ENCODE measurements around the gene NDUFS2.

NDUFS2 gene

GRCh38 chr1:161201836-161202712 is at the start of gene NDUFS2:
Gene NDUFS2, plus strand, starts transcription at chr1:161202367. Its CDS starts 19 bp downstream, at chr1:161202386.
- peaks cover 18% of the 10 kb centered on the region for H3K36me3 Mint-ChIP-seq
- H3K27me3 Mint-ChIP-seq: peaks cover 3% of the 10 kb centered on the region

GRCh38 chr1:161153176-161153575 is 49.0 kb upstream of the NDUFS2 start:
- ATAC-seq (ENCODE audit: low read depth) (peak; percentile 5), DNase-seq (ENCODE audit: low spot score in 2 of 2) (no peak)
- Mint-ChIP-seq H3K4me3 (peak overlapping the region; percentile 100), H3K4me1 (peaks cover 7% of the 10 kb centered on the region), H3K27ac (peak overlapping the region; percentile 99), H3K36me3 (peaks cover 7% of the 10 kb centered on the region), H3K9me3 (no peaks in the 10 kb centered on the region), H3K27me3 (no peaks in the 10 kb centered on the region)

More at GRCh38 chr1:161201836-161202712, at the start of gene NDUFS2:
- peaks cover 22% of the 10 kb centered on the region for H3K4me1 Mint-ChIP-seq
- DNase-seq (ENCODE audit: low spot score in 2 of 2) (peak; percentile 83 to 88), ATAC-seq (ENCODE audit: low read depth) (peak; percentile 99)
- H3K4me3 Mint-ChIP-seq: peak within 1 kb of the TSS; percentile 95
- peak within 1 kb of the TSS; percentile 94 for H3K27ac Mint-ChIP-seq
- H3K9me3 Mint-ChIP-seq: no peaks in the 10 kb centered on the region

DNA sequence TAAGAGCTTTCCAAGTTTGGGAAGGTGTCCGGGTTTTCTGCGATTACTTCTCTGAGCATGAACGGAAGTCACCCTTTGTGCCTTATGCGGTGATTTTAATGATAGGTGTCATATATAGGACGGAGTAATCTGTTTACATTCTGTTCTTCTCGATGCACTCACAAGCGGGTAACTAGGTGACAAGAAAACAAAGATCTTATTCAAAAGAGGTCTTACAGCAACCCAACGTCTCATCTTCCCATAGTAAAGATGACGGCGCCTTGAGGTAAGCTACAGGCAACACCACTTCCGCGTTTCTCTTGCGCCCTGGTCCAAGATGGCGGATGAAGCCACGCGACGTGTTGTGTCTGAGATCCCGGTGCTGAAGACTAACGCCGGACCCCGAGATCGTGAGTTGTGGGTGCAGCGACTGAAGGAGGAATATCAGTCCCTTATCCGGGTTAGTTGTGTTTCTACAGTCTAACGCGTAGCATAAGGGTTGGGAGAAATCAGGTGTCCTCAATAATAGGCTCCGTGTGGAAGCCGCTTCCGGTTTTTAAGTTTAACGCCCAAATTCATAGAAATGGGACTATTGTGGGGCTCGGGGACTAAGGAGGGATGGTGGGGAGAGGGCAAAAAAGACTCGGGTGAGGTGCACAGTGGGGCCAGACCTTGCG is 48.4 kb upstream of the NDUFS2 start, which contains the start of gene UFC1:
TSS of gene UFC1 (plus strand) at position 297 of the 656 bp plus-strand sequence. CDS start at position 317, 20 bp downstream.
- ATAC-seq (ENCODE audit: low read depth): peak; percentile 94
- peaks cover 14% of the 10 kb centered on the region for H3K4me1 Mint-ChIP-seq
- no peaks in the 10 kb centered on the region for H3K9me3 Mint-ChIP-seq
- H3K4me3 Mint-ChIP-seq: peak within 1 kb of the TSS; percentile 100
- peak; percentile 79 to 80 for DNase-seq (ENCODE audit: low spot score in 2 of 2)
- H3K27me3 Mint-ChIP-seq: no peaks in the 10 kb centered on the region
- peaks cover 10% of the 10 kb centered on the region for H3K36me3 Mint-ChIP-seq
- peak within 1 kb of the TSS; percentile 99 for H3K27ac Mint-ChIP-seq

- DNase-seq (ENCODE audit: low spot score in 2 of 2): no peak
- Mint-ChIP-seq H3K9me3 (no peaks in the 10 kb centered on the region), H3K27me3 (no peaks in the 10 kb centered on the region), H3K36me3 (peaks cover 18% of the 10 kb centered on the region), H3K4me1 (peaks cover 40% of the 10 kb centered on the region), H3K27ac (peak overlapping the region; percentile 94), H3K4me3 (peak overlapping the region; percentile 90)
- ATAC-seq (ENCODE audit: low read depth): no peak
These were observed 44.3 kb upstream of the NDUFS2 start for GRCh38 chr1:161157867-161158266.

DNA sequence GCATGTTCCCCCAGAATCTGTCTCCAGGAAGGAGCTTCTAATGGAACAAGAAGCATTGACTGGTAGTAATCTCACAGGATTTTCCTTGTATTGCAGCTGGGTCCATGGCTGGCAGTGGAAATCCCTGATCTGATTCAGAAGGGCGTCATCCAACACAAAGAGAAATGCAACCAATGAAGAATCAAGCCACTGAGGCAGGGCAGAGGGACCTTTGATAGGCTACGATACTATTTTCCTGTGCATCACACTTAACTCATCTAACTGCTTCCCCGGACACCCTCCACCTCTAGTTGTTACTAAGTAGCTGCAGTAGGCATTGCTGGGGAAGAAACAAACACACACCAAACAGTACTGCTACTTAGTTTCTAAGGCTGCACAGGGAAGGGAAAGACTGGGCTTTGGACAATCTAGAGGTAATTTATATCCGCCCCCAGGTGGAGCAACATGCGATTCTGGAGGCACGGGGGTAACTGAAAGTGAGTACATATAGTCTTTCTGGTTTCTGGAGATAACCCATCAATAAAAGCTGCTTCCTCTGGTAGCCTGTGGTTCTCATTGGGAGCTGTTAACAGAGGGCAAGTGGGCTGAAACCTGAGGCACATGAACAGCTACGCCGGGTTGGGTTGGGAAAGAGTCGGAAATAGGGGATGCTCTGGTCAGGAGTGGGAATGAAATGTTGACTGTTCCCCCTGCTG is 43.7 kb upstream of the NDUFS2 start:
- ATAC-seq (ENCODE audit: low read depth) (no peak), DNase-seq (ENCODE audit: low spot score in 2 of 2) (no peak)
- Mint-ChIP-seq H3K27ac (peak overlapping the region; percentile 94), H3K36me3 (peaks cover 23% of the 10 kb centered on the region), H3K4me1 (peaks cover 44% of the 10 kb centered on the region), H3K4me3 (peak overlapping the region; percentile 90), H3K27me3 (no peaks in the 10 kb centered on the region), H3K9me3 (no peaks in the 10 kb centered on the region)

- DNase-seq (ENCODE audit: low spot score in 2 of 2): peak; percentile 91 to 92
- ATAC-seq (ENCODE audit: low read depth): peak; percentile 96
- no peaks in the 10 kb centered on the region for H3K9me3 Mint-ChIP-seq
- peak within 1 kb of the TSS; percentile 94 for H3K27ac Mint-ChIP-seq
- no peaks in the 10 kb centered on the region for H3K27me3 Mint-ChIP-seq
- peaks cover 46% of the 10 kb centered on the region for H3K4me1 Mint-ChIP-seq
- peak within 1 kb of the TSS; percentile 90 for H3K4me3 Mint-ChIP-seq
- peaks cover 25% of the 10 kb centered on the region for H3K36me3 Mint-ChIP-seq
These were observed 42.9 kb upstream of the NDUFS2 start, which contains the start of gene USP21 for GRCh38 chr1:161159087-161159912. Gene USP21, plus strand, starts transcription at chr1:161159500. Its CDS starts 1,141 bp downstream, at chr1:161160641.

DNA sequence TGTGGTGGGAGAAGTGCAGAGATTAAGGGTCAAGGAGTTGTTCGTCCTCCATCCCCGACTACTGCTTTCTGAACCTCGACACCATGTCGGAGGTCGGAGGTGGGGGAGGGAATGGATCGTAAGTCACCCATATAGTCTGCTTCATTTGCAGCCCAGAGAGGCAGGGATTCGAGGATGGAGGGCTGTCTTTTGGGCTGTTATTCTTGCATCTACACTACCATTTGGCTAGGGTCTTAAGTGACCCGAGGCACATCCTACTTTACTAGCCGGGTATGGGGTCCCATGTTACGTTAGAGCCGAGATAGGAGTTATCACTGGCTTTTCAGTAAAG is 42.3 kb upstream of the NDUFS2 start:
- Mint-ChIP-seq H3K4me1 (peaks cover 45% of the 10 kb centered on the region), H3K36me3 (peaks cover 25% of the 10 kb centered on the region), H3K9me3 (no peaks in the 10 kb centered on the region), H3K27ac (peak overlapping the region; percentile 94), H3K27me3 (no peaks in the 10 kb centered on the region), H3K4me3 (peak overlapping the region; percentile 90)
- DNase-seq (ENCODE audit: low spot score in 2 of 2) (no peak), ATAC-seq (ENCODE audit: low read depth) (no peak)

- no peak overlapping the region for H3K27ac Mint-ChIP-seq
- no peak for ATAC-seq (ENCODE audit: low read depth)
- no peak for DNase-seq (ENCODE audit: low spot score in 2 of 2)
- peak overlapping the region; percentile 38 for H3K4me3 Mint-ChIP-seq
- no peaks in the 10 kb centered on the region for H3K27me3 Mint-ChIP-seq
- H3K36me3 Mint-ChIP-seq: peaks cover 25% of the 10 kb centered on the region
- H3K4me1 Mint-ChIP-seq: peaks cover 43% of the 10 kb centered on the region
- no peaks in the 10 kb centered on the region for H3K9me3 Mint-ChIP-seq
These were observed 41.5 kb upstream of the NDUFS2 start for GRCh38 chr1:161160671-161161145.

DNA sequence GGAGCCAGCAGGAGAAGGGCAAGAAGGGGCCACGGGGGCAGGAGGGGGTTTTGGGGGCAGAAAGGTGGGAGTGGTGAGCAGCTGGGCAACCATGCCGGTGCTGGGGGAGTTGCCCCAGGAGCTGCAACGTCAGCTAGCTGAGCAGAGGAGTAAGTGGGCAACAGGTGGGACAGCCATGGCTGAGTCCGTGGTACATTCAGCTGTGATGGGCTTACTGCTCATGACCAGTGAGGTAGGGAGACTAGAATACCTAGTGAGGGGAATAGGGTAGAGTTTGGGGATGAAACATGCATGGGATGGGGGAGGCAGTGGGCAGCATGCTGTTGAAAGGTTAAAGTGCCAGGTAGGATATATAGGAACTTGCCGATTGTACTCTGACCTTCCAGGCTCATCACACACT is 40.5 kb upstream of the NDUFS2 start:
- no peak for DNase-seq (ENCODE audit: low spot score in 2 of 2)
- peaks cover 25% of the 10 kb centered on the region for H3K36me3 Mint-ChIP-seq
- H3K27me3 Mint-ChIP-seq: no peaks in the 10 kb centered on the region
- ATAC-seq (ENCODE audit: low read depth): no peak
- H3K9me3 Mint-ChIP-seq: no peaks in the 10 kb centered on the region
- H3K4me3 Mint-ChIP-seq: no peak overlapping the region
- H3K4me1 Mint-ChIP-seq: peaks cover 43% of the 10 kb centered on the region
- peak overlapping the region; percentile 32 for H3K27ac Mint-ChIP-seq

DNA sequence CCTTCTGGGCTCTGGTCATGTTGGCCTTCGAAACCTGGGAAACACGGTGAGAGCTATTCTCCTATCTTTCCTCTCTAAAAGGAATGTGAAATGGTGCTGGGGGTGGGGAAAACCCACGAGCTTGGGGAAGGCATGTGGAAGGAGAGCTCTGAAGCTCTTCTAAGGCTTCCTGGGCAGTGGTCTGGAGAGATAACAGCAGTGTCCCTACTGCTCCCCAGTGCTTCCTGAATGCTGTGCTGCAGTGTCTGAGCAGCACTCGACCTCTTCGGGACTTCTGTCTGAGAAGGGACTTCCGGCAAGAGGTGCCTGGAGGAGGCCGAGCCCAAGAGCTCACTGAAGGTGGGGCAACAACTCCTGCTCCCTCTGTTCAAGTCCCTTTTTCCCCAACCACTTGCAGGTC is 40.1 kb upstream of the NDUFS2 start:
- Mint-ChIP-seq H3K4me1 (peaks cover 46% of the 10 kb centered on the region), H3K27me3 (no peaks in the 10 kb centered on the region), H3K9me3 (no peaks in the 10 kb centered on the region), H3K4me3 (no peak overlapping the region), H3K27ac (peak overlapping the region; percentile 32), H3K36me3 (peaks cover 22% of the 10 kb centered on the region)
- DNase-seq (ENCODE audit: low spot score in 2 of 2): no peak
- ATAC-seq (ENCODE audit: low read depth): no peak

DNA sequence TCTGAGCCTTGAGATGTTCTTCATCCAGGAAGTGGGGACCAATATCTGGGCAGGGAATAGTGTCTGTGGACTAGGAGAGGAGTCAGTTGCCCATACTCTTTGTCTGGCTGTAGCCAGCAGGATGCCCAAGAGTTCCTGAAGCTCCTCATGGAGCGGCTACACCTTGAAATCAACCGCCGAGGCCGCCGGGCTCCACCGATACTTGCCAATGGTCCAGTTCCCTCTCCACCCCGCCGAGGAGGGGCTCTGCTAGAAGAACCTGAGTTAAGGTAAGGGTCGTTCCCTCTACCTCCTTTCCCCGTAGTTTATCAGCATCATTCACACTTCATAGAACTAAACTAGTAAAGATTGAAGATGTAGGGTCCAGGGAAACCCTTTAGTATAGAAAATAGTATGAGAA is 39.4 kb upstream of the NDUFS2 start:
- peaks cover 20% of the 10 kb centered on the region for H3K36me3 Mint-ChIP-seq
- ATAC-seq (ENCODE audit: low read depth) (no peak), DNase-seq (ENCODE audit: low spot score in 2 of 2) (no peak)
- peaks cover 49% of the 10 kb centered on the region for H3K4me1 Mint-ChIP-seq
- no peaks in the 10 kb centered on the region for H3K9me3 Mint-ChIP-seq
- peak overlapping the region; percentile 96 for H3K27ac Mint-ChIP-seq
- H3K27me3 Mint-ChIP-seq: no peaks in the 10 kb centered on the region
- H3K4me3 Mint-ChIP-seq: no peak overlapping the region

GRCh38 chr1:161163793-161164192 is 38.4 kb upstream of the NDUFS2 start:
- H3K4me1 Mint-ChIP-seq: peaks cover 47% of the 10 kb centered on the region
- ATAC-seq (ENCODE audit: low read depth) (no peak), DNase-seq (ENCODE audit: low spot score in 2 of 2) (no peak)
- H3K27ac Mint-ChIP-seq: peak overlapping the region; percentile 96
- H3K27me3 Mint-ChIP-seq: no peaks in the 10 kb centered on the region
- no peaks in the 10 kb centered on the region for H3K9me3 Mint-ChIP-seq
- H3K4me3 Mint-ChIP-seq: no peak overlapping the region
- H3K36me3 Mint-ChIP-seq: peaks cover 14% of the 10 kb centered on the region

Data from memory B cell (primary cell).